CD4-positive, CD25-positive, alpha-beta regulatory T cell (primary cell): Measurements from ENCODE around the gene CD33. TPM values are rescaled to one million over a fixed set of nuclear protein-coding genes. Genes with fewer than 3 reads are reported as not detected.

Experiments used
- ATAC-seq, 2 donors: fragments of 150-1000 bp; cut with Tn5 transposase; one replicate each; pipeline ENCODE4 v1.10.0; 2021; ENCODE audit warnings: low read depth in 2 of 2, moderate number of reproducible peaks in 2 of 2, moderate library complexity in 1 of 2
- DNase-seq, 3 donors: peaks; one replicate each; pipeline versions ENCODE4 v3.0.0 to v3.0.0-alpha.2; 2012 to 2022; ENCODE audit warnings: mixed read lengths in 1 of 3
- H3K27ac ChIP-seq: one replicate; pipeline ENCODE4 v1.7.0; 2013; ENCODE audit warnings: mild to moderate bottlenecking, low read length; ENCODE audit not compliant: insufficient read depth, poor library complexity, severe bottlenecking
- H3K27me3 ChIP-seq: one replicate; pipeline ENCODE4 v1.7.0; 2013; ENCODE audit warnings: low read length; ENCODE audit not compliant: control insufficient read depth, insufficient read depth
- H3K36me3 ChIP-seq: one replicate; pipeline ENCODE4 v1.7.0; 2013; ENCODE audit warnings: mild to moderate bottlenecking, low read length, moderate library complexity; ENCODE audit not compliant: control insufficient read depth, insufficient read depth
- H3K4me1 ChIP-seq: 2 replicates; pipeline ENCODE4 v1.7.0; 2013; ENCODE audit warnings: mild to moderate bottlenecking, low read length; ENCODE audit not compliant: insufficient read depth, control insufficient read depth, poor library complexity, severe bottlenecking
- H3K4me3 ChIP-seq: one replicate; pipeline ENCODE4 v1.7.0; 2013; ENCODE audit warnings: low read depth, mild to moderate bottlenecking, low read length, moderate library complexity
- H3K9me3 ChIP-seq, 2 experiments: 1 replicate in 1 of 2; 2 replicates in 1 of 2; pipeline ENCODE4 v1.7.0; 2013; ENCODE audit warnings: low read length in 2 of 2, mild to moderate bottlenecking in 1 of 2, moderate library complexity in 1 of 2; ENCODE audit not compliant: control insufficient read depth in 2 of 2
- H3K27ac Mint-ChIP-seq, 3 donors: one replicate each; pipeline ENCODE4 v1.8.0; 2020 to 2022; ENCODE audit warnings: mild to moderate bottlenecking in 3 of 3, mixed read lengths in 3 of 3, moderate library complexity in 2 of 3
- H3K27me3 Mint-ChIP-seq: one replicate; pipeline ENCODE4 v1.8.0; 2022; ENCODE audit warnings: mild to moderate bottlenecking, mixed read lengths
- H3K36me3 Mint-ChIP-seq: one replicate; pipeline ENCODE4 v1.8.0; 2020; ENCODE audit warnings: mixed read lengths
- H3K4me1 Mint-ChIP-seq, 4 donors: one replicate each; pipeline ENCODE4 v1.8.0; 2020 to 2022; ENCODE audit warnings: mixed read lengths in 4 of 4, mild to moderate bottlenecking in 1 of 4
- H3K4me3 Mint-ChIP-seq, 4 donors: one replicate each; pipeline ENCODE4 v1.8.0; 2020 to 2022; ENCODE audit warnings: mild to moderate bottlenecking in 4 of 4, mixed read lengths in 4 of 4, moderate library complexity in 3 of 4
- H3K9me3 Mint-ChIP-seq, 7 donors: one replicate each; pipeline ENCODE4 v1.8.0; 2020 to 2022; ENCODE audit warnings: mixed read lengths in 7 of 7, mild to moderate bottlenecking in 3 of 7, moderate library complexity in 2 of 7
- polyA plus RNA-seq, 4 donors: library from polyadenylated mRNA; unstranded; fragments of 300-500 nt; fragmentation: Illumina TruSeq; gene quantifications; one replicate each; pipeline ENCODE4 v1.2.3, GENCODE V29; 2021
- total RNA-seq: library from RNA; stranded (reverse); gene quantifications from one replicate; pipeline ENCODE4 v1.2.3, GENCODE V29; 2022

CD33 gene
- total and polyA plus RNA-seq, 5 donors from 2014 or later = 0.99 to 1.1 TPM; not detected in 3

- Histone ChIP-seq H3K27me3 (peaks cover 2% of the 10 kb centered on the region), H3K9me3 (no peaks in the 10 kb centered on the region), H3K27ac (no peak overlapping the region), H3K4me1 (peaks cover 16% of the 10 kb centered on the region), H3K4me3 (no peak overlapping the region), H3K36me3 (no peaks in the 10 kb centered on the region)
- DNase-seq (no peak), ATAC-seq (no peak)
- H3K27ac Mint-ChIP-seq = no peak overlapping the region
- H3K36me3 Mint-ChIP-seq = no peaks in the 10 kb centered on the region
- peaks cover 0 to 4% (median 0%) of the 10 kb centered on the region in 7 donors for H3K9me3 Mint-ChIP-seq
- H3K4me1 Mint-ChIP-seq = peaks cover 0 to 35% (median 14%) of the 10 kb centered on the region in 4 donors
- no peak overlapping the region for H3K4me3 Mint-ChIP-seq
- H3K27me3 Mint-ChIP-seq = peaks cover 27% of the 10 kb centered on the region
Observed at GRCh38 chr19:51227966-51228365, 3.1 kb downstream of the CD33 start.

- peaks cover 4% of the 10 kb centered on the region for H3K27me3 Mint-ChIP-seq
- no peaks in the 10 kb centered on the region for H3K36me3 Mint-ChIP-seq
Observed at GRCh38 chr19:51240866-51241265, 16.0 kb downstream of the CD33 start.

GRCh38 chr19:51242881-51243630, 18.2 kb downstream of the CD33 start:
- no peak overlapping the region for H3K27ac ChIP-seq
- Mint-ChIP-seq H3K36me3 (no peaks in the 10 kb centered on the region), H3K27ac (no peak overlapping the region), H3K27me3 (peaks cover 4% of the 10 kb centered on the region), H3K9me3 (peaks cover 0 to 5% (median 0%) of the 10 kb centered on the region in 7 donors), H3K4me3 (no peak overlapping the region), H3K4me1 (peaks cover 0 to 12% (median 3%) of the 10 kb centered on the region in 4 donors)
- H3K9me3 ChIP-seq = no peaks in the 10 kb centered on the region
- ATAC-seq (no peak), DNase-seq (no peak)
- no peaks in the 10 kb centered on the region for H3K27me3 ChIP-seq
- H3K36me3 ChIP-seq = no peaks in the 10 kb centered on the region
- H3K4me3 ChIP-seq = no peak overlapping the region
- H3K4me1 ChIP-seq = no peaks in the 10 kb centered on the region

More at GRCh38 chr19:51240866-51241265, 16.0 kb downstream of the CD33 start:
- H3K9me3 Mint-ChIP-seq = peaks cover 0 to 5% (median 0%) of the 10 kb centered on the region in 7 donors
- no peaks in the 10 kb centered on the region for H3K27me3 ChIP-seq
- H3K4me3 Mint-ChIP-seq = no peak overlapping the region
- no peaks in the 10 kb centered on the region for H3K4me1 ChIP-seq
- H3K4me3 ChIP-seq = no peak overlapping the region
- peaks cover 0 to 6% (median 0%) of the 10 kb centered on the region in 4 donors for H3K4me1 Mint-ChIP-seq
- H3K9me3 ChIP-seq = no peaks in the 10 kb centered on the region
- H3K27ac Mint-ChIP-seq = no peak overlapping the region
- DNase-seq = no peak
- ATAC-seq = no peak
- no peaks in the 10 kb centered on the region for H3K36me3 ChIP-seq
- no peak overlapping the region for H3K27ac ChIP-seq

- Histone ChIP-seq H3K27ac (no peak overlapping the region), H3K9me3 (no peaks in the 10 kb centered on the region), H3K27me3 (no peaks in the 10 kb centered on the region), H3K36me3 (no peaks in the 10 kb centered on the region), H3K4me1 (no peaks in the 10 kb centered on the region), H3K4me3 (no peak overlapping the region)
- H3K9me3 Mint-ChIP-seq = peaks cover 0 to 5% (median 0%) of the 10 kb centered on the region in 7 donors
- H3K27me3 Mint-ChIP-seq = no peaks in the 10 kb centered on the region
- H3K4me1 Mint-ChIP-seq = peaks cover 0 to 15% (median 7%) of the 10 kb centered on the region in 4 donors
- H3K27ac Mint-ChIP-seq = no peak overlapping the region
- H3K36me3 Mint-ChIP-seq = no peaks in the 10 kb centered on the region
- H3K4me3 Mint-ChIP-seq = no peak overlapping the region
- DNase-seq = no peak
- no peak for ATAC-seq
Observed at GRCh38 chr19:51246164-51246552, 21.3 kb downstream of the CD33 start.

GRCh38 chr19:51247972-51248590, 23.2 kb downstream of the CD33 start:
- peaks cover under 1 to 24% (median 18%) of the 10 kb centered on the region in 4 donors for H3K4me1 Mint-ChIP-seq
- H3K27ac Mint-ChIP-seq = peak overlapping the region in 1 of 3 donors; percentile 10
- no peaks in the 10 kb centered on the region for H3K27me3 ChIP-seq
- H3K4me3 Mint-ChIP-seq = no peak overlapping the region
- H3K4me3 ChIP-seq = no peak overlapping the region
- no peaks in the 10 kb centered on the region for H3K9me3 ChIP-seq
- no peaks in the 10 kb centered on the region for H3K36me3 ChIP-seq
- no peaks in the 10 kb centered on the region for H3K27me3 Mint-ChIP-seq
- no peaks in the 10 kb centered on the region for H3K36me3 Mint-ChIP-seq
- peaks cover 6% of the 10 kb centered on the region for H3K4me1 ChIP-seq
- ATAC-seq (no peak), DNase-seq (no peak)
- H3K9me3 Mint-ChIP-seq = peaks cover 0 to 2% (median 0%) of the 10 kb centered on the region in 7 donors
- H3K27ac ChIP-seq = no peak overlapping the region

GRCh38 chr19:51250786-51251467, 26.0 kb downstream of the CD33 start, which contains the start of gene SIGLECL1:
Gene SIGLECL1, plus strand, starts transcription at chr19:51251080. Its CDS starts 12,993 bp downstream, at chr19:51264073.
- ATAC-seq = no peak

GRCh38 chr19:51251468-51251820, 26.6 kb downstream of the CD33 start:
- Mint-ChIP-seq H3K4me3 (no peak overlapping the region), H3K27me3 (no peaks in the 10 kb centered on the region), H3K36me3 (no peaks in the 10 kb centered on the region), H3K4me1 (peaks cover 12 to 40% (median 34%) of the 10 kb centered on the region in 4 donors), H3K27ac (peak overlapping the region in 1 of 3 donors; percentile 93), H3K9me3 (peaks cover 0 to 1% (median 0%) of the 10 kb centered on the region in 7 donors)
- no peak overlapping the region for H3K4me3 ChIP-seq
- H3K36me3 ChIP-seq = no peaks in the 10 kb centered on the region
- ATAC-seq (no peak), DNase-seq (no peak)
- H3K27ac ChIP-seq = no peak overlapping the region
- H3K9me3 ChIP-seq = no peaks in the 10 kb centered on the region
- H3K4me1 ChIP-seq = peaks cover 22% of the 10 kb centered on the region
- H3K27me3 ChIP-seq = no peaks in the 10 kb centered on the region

More at GRCh38 chr19:51250786-51251467, 26.0 kb downstream of the CD33 start, which contains the start of gene SIGLECL1:
- Histone ChIP-seq H3K27ac (no peak within 1 kb of the TSS), H3K27me3 (no peaks in the 10 kb centered on the region), H3K9me3 (no peaks in the 10 kb centered on the region), H3K4me3 (no peak within 1 kb of the TSS), H3K4me1 (peaks cover 20% of the 10 kb centered on the region), H3K36me3 (no peaks in the 10 kb centered on the region)
- Mint-ChIP-seq H3K4me3 (no peak within 1 kb of the TSS), H3K9me3 (peaks cover 0 to 1% (median 0%) of the 10 kb centered on the region in 7 donors), H3K36me3 (no peaks in the 10 kb centered on the region), H3K27ac (peak within 1 kb of the TSS; percentile 68 to 94 (median 93)), H3K27me3 (no peaks in the 10 kb centered on the region), H3K4me1 (peaks cover 7 to 40% (median 32%) of the 10 kb centered on the region in 4 donors)
- DNase-seq = no peak
